HG03064 (cell line): ENCODE data around the gene GPALPP1.
"Not testable (repeated sequence)": the region's sequence is repeated elsewhere in the genome, so short reads cannot be mapped to it uniquely, and the experiment has no call there.

Source experiments
- ATAC-seq: cut with Tn5 transposase; IDR thresholded peaks from one replicate; pipeline ENCODE4 v1.9.1; 2021; ENCODE audit warnings: low read depth; ENCODE audit not compliant: unreplicated experiment

GPALPP1 gene

GRCh38 chr13:45003417-45003816 is 14.1 kb downstream of the GPALPP1 start:
- ATAC-seq, result no peak

GRCh38 chr13:45004096-45004495 is 14.8 kb downstream of the GPALPP1 start:
- no peak for ATAC-seq

DNA sequence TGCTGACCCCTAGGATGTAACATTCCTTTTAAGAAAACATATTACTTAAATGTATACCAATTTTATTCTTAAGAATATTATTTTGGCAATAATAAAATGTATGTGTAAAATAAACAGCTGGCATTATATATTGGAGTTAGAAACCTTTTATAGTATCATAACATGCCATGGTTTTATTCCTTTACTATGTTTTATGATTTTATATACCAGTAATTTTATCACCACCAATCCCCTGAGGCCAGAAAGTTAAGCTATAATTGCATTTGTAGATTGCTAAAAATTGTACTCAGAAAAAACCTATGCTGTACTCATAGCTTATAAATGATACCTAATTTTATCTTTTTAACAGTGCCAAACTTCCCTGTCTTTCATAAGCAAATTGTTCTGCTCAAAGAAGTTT is 17.9 kb downstream of the GPALPP1 start:
- no peak for ATAC-seq

- no peak for ATAC-seq
Measured at GRCh38 chr13:45007823-45008222, 18.5 kb downstream of the GPALPP1 start.

DNA sequence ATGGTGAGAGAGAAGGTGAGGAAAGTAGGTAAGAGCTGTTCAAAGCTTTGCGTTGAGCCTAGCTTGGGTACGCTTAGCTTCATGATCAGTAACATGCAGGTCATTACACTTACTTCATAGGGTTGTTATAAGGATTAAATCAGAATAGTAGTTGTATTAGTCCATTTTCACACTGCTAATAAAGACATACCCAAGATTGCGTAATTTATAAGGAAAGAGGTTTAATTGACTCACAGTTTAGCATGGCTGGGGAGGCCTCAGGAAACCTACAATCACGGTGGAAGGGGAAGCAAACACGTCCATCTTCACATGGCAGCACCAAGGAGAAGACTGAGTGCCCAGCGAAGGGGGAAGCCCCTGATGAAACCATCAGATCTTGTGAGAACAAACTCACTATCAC is 21.9 kb downstream of the GPALPP1 start:
- ATAC-seq, result no peak

GRCh38 chr13:45015300-45015699 is 26.0 kb downstream of the GPALPP1 start:
- ATAC-seq, result no peak

DNA sequence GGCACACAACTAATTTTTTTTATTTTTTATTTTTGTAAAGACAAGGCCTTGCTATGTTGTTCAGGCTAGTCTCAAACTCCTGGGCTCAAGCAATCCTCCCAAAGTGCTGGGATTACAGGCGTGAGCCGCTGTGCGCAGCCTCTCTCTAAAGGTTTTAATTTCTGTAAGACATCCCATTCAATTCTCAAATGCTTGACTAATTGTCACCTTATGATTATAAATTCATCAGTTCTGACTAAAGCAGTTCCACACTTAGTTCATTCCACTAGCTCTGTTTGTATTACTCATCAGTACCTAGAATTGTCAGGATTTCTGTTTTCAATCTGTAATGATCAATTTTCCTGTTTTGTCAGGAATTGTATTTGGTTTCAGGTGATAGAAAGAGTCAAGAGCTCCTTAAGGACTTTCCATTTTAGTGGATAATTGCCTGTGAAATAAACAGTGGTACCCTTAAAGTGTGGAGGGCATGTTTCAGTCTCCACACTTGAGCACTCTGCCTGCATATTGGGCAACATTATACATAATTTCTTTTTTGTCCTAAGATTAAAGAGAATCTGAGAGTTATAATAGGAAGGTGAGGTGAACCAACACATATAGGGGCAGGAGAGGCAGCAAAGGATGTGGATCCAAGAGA is 27.6 kb downstream of the GPALPP1 start:
- ATAC-seq, result no peak

DNA sequence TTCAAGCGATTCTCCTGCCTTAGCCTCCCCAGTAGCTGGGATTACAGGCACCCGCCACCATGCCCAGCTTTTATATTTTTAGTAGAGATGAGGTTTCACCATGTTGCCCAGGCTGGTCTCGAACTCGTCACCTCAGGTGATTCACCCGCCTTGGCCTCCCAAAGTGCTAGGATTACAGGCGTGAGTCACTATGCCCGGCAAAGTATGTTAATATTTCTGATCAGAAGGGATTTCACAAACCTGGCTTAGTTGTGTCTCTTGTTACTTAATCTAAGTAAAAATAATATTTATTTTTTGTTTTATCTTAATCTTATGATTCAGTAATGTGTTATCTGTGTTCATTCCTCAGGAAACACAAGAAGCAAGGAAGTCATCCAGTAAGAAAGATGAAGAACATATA is 30.6 kb downstream of the GPALPP1 start:
- ATAC-seq, result not testable (repeated sequence)

GRCh38 chr13:45021250-45021649 is 31.9 kb downstream of the GPALPP1 start:
- no peak for ATAC-seq

DNA sequence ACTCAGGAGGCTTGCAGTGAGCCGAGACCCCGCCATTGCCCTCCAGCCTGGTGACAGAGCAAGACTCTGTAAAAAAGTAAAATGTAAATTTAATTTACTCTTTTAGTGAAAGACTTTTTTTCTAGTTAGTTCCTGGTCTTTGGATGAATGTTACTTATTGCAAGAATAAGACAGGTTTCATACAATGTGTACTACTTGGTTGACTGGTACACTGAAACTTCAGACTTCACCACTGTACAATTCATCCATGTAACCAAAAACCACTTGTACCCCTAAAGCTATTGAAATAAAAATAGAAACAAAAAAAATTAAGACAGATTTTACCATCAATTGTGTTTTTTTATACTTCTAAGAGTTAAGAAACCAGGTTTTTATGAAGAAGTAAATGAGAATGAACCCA is 35.5 kb downstream of the GPALPP1 start:
- ATAC-seq, result no peak

DNA sequence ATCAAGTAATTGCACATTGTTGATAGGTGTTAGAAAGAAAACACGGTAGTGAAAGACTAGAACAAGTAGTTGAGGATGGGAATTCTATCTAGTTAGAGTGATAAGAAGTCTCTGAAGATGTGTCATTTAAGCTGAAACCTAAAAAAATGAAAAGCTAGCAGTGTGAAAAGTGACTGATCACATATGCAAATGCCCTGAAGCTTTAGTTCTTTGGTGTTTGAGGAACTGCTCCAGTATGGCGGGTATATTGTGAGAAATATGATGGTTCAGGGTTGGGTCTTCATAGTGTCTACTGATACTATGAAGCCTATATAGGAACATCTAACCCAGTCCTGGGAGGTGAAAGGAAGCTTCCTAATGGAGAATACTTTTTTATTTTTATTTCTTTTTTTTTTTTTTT is 45.0 kb downstream of the GPALPP1 start:
- no peak for ATAC-seq

DNA sequence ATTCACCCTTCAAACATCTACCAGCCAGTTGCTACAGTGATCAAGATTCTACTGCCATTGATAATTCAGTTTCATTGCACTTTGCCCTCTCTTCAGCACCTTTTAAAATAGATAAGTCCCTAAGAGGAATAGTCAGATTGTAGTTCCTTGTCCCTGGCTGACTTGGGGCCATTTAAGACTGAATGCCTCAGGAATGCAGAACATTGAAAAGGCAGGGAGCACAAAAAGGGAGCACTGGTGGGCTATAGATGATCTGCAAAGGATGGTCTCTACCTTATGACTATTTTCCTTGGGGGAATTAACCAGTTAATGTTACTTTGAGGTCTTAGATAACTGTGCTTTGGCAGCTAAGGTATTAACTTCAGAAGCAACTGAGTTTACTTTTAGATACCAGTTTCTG is 46.9 kb downstream of the GPALPP1 start:
- ATAC-seq, result no peak

DNA sequence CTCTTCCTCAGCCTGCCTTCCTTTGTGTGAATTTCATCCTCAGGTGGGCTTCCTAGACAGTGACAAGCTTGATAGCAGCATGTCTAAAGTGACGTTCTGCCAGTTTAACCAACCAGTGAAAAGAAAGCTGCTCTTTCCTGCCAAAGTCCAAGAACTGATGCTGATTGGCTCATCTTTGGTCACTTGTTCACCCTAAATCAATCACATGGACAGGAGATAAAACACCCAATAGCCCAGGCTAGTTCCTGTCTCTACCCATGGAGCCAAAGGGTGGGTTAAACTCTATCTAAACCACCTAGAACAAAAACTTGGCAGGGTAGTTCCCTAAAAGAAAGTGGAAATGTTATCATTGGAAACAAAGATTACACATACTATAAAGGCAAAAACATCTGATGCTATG is 50.8 kb downstream of the GPALPP1 start:
- ATAC-seq, result no peak

- no peak for ATAC-seq
Measured at GRCh38 chr13:45040622-45041021, 51.3 kb downstream of the GPALPP1 start.

DNA sequence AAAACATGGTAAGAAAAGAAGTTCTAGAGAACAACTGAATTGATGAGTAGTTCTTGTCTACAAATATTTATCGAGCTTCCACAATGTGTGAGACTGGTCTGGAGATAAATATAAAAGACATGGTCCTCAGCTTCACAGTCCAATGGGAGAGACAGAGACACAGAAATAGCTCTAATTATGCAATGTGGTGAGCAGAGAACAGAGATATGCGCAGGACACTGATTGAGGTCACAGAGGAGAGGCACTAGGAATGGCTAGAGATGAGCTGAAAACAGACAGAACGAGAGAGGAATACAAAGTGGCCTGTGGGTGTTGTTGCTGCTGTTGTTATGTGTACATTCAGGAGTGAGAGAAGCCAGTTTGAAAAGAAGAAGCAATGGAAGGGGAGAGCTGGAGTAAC is 53.2 kb downstream of the GPALPP1 start:
- no peak for ATAC-seq

- no peak for ATAC-seq
Measured at GRCh38 chr13:45046445-45046844, 57.1 kb downstream of the GPALPP1 start.

DNA sequence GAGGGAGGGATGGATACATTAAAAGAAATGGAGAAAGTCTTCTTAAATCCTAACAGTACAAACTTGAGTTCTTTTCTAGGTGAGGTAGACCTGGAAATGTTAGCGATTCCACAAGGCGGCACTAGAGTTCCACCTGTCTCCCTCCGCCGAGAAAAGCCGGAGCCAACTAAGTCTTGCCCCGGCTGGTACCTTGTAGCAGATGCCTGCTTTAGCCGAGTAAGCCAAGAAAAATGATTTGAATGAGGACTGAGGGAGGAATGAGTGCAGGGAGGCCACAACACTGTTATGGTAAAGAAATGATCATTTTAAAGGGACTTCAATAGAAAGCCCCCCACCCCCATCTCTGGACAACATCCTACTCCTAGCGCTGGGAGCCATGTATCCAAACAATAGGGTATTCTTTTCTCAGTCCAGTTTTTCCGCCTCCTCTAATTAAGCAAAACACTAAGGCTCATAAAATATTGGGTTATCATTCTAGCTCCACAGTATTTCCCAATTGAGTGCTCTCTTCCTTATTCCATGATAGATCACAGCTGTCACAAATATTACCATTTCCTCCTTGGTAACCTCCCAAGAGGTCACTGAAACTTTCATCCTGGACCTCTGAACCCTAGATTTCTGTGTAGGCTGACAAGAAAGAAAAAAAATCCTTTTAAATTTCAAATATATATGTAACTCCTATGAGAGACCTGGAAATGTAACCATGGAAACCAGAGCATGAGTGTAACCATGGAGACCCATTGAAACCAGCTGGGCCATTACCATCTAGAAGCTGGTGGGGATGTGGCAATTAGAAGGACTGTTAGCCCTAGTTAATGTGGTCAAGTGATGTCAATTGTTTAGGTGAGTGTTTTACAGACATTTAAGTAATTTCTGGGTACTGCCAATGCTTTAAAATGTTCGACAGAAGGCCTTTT is 58.3 kb downstream of the GPALPP1 start:
- no peak for ATAC-seq

DNA sequence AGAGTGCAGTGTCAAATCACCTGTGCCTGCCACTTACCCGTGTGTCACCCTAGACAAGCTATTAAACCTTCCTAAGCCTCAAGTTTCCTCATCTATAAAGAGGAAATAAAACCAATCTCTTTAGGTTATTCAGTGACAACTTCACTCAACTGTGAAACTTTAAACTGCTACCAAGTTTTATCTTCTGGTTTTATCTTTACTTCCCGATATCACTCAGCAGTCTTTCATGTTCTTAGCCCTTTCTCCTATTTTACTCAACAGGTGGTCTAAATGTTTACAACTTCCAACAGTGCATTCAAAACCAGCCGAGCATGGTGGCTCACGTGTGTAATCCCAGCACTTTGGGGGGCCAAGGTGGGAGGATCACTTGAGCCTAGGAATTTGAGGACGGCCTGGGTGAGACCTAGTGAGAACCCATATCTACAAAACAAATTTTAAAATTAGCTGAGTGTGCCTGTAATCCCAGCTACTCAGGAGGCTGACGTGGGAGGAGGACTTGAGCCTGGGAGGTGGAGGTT is 59.6 kb downstream of the GPALPP1 start:
- no peak for ATAC-seq

- ATAC-seq, result no peak
Measured at GRCh38 chr13:45049478-45049877, 60.1 kb downstream of the GPALPP1 start.

DNA sequence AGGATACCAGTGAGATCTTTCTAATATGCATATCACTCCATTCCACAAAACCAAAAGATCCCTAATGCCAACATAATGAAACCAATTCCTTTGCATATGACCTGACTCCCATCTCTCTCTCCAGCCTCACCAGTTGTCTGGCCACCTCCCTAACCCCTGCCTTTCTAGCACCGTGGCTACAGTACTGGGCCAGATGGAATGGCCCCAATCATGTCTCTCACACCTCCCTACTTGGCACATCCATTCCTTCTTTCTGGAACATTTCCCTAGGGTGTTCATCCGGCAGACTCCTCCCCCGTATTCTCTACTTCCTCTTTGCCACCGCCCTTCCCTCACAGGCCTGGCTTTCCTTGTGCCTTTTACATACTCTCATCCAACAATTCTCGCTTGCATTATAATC is 62.0 kb downstream of the GPALPP1 start:
- no peak for ATAC-seq

GRCh38 chr13:45055198-45055901 is 66.0 kb downstream of the GPALPP1 start:
- ATAC-seq, result peak; percentile 54
